MM.1S (cell line): Measurements from ENCODE around the gene ICA1L.

ENCODE experiments used
- EZH2 ChIP-seq: fragments of 300-600 bp; sonication (generic); optimal IDR thresholded peaks from 2 replicates; pipeline ENCODE3; 2017; ENCODE audit warnings: low read depth, mild to moderate bottlenecking, antibody characterized with exemption, low read length, mixed read lengths
- EZH2phosphoT487 ChIP-seq: fragments of 300-600 bp; sonication (generic); IDR thresholded peaks from 2 replicates; pipeline ENCODE4 v1.6.1; 2018; ENCODE audit warnings: antibody characterized with exemption, low read length
- TF ChIP-seq, protein P1 (sequence below): fragments of 300-600 bp; sonication (generic); IDR thresholded peaks from 2 replicates; pipeline ENCODE4 v1.5.1; 2016; ENCODE audit warnings: antibody characterized with exemption, low read length, mixed read lengths

DNA sequence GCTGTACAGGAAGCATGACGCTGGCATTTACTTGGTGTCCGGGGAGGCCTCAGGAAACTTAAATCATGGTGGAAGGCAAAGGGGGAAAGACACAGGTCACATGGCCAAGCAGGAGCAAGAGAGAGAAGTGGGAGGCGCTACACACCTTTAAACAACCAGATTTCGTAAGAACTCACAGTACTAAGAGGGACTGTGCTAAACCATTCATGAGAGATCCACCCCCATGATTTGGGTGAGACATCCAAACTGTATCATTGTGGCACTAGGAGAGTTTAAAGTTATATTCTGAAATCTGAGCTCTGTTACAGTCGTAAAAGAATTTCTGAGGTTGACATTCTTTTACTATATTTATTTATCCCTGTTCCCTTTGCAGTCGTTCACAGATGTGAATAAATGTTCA lies 116.6 kb downstream of the ICA1L start:
- TF ChIP-seq EZH2 (no peak), EZH2phosphoT487 (no peak)
- TF ChIP-seq, protein P1, sequence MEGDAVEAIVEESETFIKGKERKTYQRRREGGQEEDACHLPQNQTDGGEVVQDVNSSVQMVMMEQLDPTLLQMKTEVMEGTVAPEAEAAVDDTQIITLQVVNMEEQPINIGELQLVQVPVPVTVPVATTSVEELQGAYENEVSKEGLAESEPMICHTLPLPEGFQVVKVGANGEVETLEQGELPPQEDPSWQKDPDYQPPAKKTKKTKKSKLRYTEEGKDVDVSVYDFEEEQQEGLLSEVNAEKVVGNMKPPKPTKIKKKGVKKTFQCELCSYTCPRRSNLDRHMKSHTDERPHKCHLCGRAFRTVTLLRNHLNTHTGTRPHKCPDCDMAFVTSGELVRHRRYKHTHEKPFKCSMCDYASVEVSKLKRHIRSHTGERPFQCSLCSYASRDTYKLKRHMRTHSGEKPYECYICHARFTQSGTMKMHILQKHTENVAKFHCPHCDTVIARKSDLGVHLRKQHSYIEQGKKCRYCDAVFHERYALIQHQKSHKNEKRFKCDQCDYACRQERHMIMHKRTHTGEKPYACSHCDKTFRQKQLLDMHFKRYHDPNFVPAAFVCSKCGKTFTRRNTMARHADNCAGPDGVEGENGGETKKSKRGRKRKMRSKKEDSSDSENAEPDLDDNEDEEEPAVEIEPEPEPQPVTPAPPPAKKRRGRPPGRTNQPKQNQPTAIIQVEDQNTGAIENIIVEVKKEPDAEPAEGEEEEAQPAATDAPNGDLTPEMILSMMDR = no peak
